Anterior cingulate cortex (tissue), 58 donors: ENCODE data around the gene SCO1.

ENCODE experiments used
- DNase-seq, 58 donors: peaks; one replicate each; lab custom pipeline; 2025; lab: John Stamatoyannopoulos, UW

SCO1 gene

GRCh38 chr17:10657879-10658278, 39.5 kb downstream of the SCO1 start:
- no peak for DNase-seq

DNA sequence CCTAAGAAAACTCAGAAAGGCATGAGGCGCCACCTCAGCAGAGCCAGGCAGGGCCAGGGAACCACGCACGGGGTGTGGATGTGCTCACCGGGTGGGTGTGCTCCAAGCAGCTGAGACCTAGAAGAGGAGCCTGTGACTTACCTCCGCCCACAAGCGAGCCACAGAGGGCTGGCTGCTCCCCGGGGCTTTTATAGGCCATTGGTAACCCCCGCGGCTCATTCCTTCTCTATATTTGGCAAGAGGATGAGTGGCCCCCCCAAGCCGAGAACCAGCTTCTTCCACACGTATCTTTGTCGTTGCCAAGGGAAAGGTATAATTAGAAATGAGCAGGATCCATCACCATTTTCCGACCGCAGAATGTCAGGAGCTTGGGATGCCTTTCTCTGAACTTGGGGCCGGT, 40.2 kb downstream of the SCO1 start, which contains the start of gene MYH3:
Gene MYH3, minus strand, starts transcription at position 162 of the 400 bp plus-strand sequence. CDS start 2,245 bp downstream, outside the sequence.
- peak in 2 of 58 donors; percentile 12 to 16 for DNase-seq

GRCh38 chr17:10653987-10654386, 43.3 kb downstream of the SCO1 start:
- no peak for DNase-seq

- peak in 14 of 58 donors; percentile 1 to 33 (median 8) for DNase-seq
Measured at GRCh38 chr17:10652984-10653659, 44.2 kb downstream of the SCO1 start.

DNA sequence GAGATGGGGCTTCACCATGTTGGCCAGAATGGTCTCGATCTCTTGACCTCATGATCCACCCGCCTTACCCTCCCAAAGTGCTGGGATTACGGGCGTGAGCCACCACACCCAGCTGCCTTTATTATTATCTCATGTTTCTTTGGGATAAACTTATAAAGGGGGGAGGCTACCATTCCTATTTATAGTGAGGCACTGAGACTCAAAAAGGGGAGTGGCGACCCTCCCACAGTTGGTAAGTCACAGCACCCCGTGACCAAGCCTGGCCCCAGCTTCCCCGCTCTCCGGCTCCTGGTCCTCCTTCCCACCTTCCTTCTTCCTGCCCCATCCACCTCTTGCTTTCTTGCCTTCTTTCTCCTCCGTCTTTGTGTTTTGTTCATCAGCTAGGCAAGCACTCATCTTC, 45.4 kb downstream of the SCO1 start:
- DNase-seq: no peak

DNA sequence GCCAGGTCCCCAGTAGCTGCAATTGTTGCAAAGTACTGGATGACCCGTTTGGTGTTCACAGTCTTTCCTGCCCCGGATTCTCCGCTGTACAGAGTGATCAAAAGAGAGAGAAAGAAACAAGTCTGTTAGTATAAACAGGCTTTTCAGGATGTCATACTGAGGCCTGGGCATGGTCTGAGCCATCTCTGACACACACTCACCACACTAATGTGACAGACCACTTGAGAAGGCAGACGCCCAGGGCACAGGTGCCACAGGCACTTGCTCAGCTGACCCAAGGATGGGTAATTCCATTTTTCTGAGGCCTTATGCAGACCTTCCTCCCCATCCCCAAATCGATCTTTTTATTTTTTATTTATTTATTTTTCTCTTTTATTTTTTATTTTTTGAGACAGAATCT, 47.7 kb downstream of the SCO1 start:
- no peak for DNase-seq

- DNase-seq: no peak
Measured at GRCh38 chr17:10648956-10649355, 48.4 kb downstream of the SCO1 start.

- DNase-seq: no peak
Measured at GRCh38 chr17:10648381-10648780, 49.0 kb downstream of the SCO1 start.

DNA sequence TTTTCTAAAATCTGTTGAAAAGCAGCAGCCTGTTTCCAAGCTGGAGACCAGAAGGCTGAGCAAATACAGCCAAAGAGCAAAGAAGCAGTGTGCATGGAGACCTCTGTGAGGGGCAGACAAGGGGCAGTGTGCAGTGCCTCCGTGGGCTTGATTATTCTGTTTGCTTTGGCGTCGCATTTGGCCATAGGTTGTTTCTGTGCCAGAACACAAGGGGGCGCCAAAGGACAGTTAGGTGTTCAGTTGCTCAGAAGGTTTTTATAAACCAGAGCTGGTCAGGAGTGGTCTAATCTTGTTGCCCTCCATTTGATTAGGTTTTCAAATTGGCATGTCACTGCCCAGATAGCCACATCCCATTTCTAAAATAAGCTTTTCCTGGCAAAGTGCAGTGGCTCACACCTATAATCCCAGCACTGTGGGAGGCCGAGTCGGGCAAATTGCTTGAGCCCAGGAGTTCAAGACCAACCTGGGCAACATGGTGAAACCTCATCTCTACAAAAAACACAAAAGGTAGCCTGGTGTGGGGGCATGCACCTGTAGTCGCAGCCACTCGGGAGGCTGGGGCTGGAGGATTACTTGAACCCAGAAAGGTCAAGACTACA, 50.8 kb downstream of the SCO1 start:
- peak in 52 of 58 donors; percentile 4 to 73 (median 30) for DNase-seq

- DNase-seq: no peak
Measured at GRCh38 chr17:10640475-10640874, 56.9 kb downstream of the SCO1 start.

GRCh38 chr17:10638151-10638550, 59.2 kb downstream of the SCO1 start:
- no peak for DNase-seq

- no peak for DNase-seq
Measured at GRCh38 chr17:10635290-10635689, 62.0 kb downstream of the SCO1 start.

DNA sequence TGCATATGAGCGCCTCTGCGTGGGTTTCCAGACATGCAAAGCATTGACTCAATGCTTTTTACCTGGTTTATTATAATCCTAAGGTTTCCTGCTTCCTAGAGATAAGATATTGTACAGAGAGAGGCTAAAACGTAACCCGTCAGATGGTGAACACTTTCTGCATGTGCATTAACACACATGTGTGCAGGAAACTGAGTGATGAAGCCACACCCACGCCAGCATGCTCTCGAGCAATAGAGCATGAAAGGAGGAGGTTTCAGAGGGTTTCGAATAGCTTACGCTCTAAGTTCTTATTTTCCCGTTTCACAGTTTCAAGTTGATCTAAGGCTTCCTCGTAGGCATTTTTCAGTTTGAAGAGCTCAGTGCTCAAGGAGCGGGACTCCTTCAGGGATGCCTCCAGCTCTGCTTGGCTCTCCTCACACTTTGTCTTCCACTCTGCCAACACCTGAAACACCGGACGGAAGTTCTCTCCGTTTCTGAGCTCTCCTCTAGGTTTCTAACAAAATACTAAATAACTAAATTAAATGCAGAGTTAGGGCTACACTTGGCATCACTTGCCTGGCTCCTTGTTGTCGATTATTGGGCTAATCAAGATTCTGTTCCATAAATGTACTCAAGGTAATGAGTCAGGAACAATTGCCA, 63.5 kb downstream of the SCO1 start:
- DNase-seq: no peak

- no peak for DNase-seq
Measured at GRCh38 chr17:10631701-10632100, 65.6 kb downstream of the SCO1 start.

GRCh38 chr17:10631048-10631700, 66.2 kb downstream of the SCO1 start:
- DNase-seq: peak in 6 of 58 donors; percentile 1 to 22 (median 4)

GRCh38 chr17:10629706-10630105, 67.6 kb downstream of the SCO1 start:
- no peak for DNase-seq

- no peak for DNase-seq
Measured at GRCh38 chr17:10628756-10629155, 68.6 kb downstream of the SCO1 start.

DNA sequence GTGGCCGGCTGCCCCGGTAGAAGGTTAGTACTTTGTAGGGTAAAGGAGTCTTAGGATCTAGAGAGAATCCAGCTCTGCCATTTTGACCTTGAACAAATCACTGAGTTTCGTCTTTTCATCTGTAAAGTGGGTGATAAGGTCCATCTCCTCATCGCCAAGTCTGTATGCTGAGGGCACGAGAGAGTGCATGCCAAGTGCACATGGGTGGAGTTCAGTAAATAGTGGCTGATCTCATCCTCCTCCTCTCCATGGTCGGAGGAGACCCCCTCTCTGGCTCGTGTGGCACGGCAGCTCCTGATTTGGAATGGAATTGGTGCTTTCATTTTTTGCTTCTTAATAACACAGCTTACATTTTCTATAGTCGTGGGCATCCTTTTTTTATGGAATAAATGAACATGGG, 70.9 kb downstream of the SCO1 start:
- no peak for DNase-seq

DNA sequence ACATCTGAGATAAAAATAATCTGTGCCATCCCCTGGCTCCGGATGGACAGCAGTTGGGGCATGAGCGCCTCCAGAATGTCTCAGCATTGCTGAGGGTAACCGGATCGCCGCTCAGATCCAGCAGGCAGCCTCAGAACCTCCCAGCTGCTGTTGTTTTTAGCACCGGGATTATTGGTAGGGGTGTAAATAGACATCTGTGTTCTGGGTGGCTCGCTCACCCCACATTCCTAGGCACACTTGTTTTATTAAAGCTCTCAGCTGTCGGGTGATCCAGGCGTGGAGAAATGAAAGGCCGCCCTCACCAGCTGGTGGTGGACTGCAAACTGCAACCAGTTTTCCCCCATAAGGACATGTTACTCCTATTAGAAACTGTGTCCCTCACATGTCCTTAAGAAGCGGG, 72.4 kb downstream of the SCO1 start:
- no peak for DNase-seq

DNA sequence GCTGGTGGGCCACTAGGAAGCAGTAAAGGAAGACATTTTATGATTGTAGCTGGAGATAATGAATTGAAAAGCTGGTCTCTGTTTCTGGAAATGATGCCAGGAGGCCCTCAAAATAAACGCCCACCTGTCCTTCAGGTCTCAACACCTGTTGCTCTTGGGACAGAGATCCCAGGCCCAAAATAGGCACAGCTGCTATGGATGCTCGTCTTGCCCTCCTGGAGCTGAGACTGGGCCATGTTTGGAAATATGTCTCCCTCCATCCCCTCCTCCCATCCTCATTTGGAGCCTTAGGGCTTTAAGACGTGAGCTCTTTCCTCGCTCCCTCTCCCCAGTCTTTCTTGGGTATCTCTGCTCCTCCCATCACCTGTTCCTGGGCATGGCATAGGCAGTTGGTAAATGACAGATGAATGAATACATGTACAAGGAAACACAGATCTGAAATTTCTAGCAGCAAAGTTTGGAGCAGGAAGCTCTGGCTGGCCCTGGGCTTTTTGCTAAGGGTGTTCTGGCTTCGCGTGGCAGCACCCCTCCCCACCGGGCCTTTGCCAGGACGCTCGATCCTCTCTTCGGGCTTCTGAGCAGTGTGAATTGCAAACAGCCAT, 73.5 kb downstream of the SCO1 start:
- DNase-seq: no peak
